ENCODE data around the gene USP3. TPM values are rescaled to one million over a fixed set of nuclear protein-coding genes. Genes with fewer than 3 reads are reported as not detected.
A peak's percentile ranks its signal among the peaks of the same experiment; 100 is the strongest.

Gene USP3
- total and polyA plus RNA-seq, 10 donors = 29.5 to 136 (median 95.0) TPM

DNA sequence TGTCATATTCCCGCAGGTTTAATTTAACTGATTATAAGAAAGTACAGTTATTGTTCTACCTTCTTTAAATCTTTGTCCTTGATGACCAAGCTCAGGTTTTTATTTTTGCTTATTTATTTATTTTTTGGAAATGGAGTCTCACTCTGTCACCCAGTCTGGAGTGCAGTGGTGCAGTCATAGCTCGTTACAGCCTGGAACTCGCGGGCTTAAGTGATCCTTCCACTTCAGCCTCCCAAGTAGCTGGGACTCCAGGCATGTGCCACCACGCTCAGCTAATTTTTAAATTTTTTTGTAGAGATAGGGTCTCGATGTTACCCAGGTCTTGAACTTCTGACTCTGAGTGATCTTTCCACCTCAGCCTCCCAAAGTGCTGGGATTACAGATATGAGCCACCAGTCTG is 8.9 kb downstream of the USP3 start:
- WGBS, 5 donors = 92 to 96% (median 95%) methylated on average over 6 of the region's 6 CpGs
- TF ChIP-seq, protein P1, sequence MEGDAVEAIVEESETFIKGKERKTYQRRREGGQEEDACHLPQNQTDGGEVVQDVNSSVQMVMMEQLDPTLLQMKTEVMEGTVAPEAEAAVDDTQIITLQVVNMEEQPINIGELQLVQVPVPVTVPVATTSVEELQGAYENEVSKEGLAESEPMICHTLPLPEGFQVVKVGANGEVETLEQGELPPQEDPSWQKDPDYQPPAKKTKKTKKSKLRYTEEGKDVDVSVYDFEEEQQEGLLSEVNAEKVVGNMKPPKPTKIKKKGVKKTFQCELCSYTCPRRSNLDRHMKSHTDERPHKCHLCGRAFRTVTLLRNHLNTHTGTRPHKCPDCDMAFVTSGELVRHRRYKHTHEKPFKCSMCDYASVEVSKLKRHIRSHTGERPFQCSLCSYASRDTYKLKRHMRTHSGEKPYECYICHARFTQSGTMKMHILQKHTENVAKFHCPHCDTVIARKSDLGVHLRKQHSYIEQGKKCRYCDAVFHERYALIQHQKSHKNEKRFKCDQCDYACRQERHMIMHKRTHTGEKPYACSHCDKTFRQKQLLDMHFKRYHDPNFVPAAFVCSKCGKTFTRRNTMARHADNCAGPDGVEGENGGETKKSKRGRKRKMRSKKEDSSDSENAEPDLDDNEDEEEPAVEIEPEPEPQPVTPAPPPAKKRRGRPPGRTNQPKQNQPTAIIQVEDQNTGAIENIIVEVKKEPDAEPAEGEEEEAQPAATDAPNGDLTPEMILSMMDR (IDR thresholded peaks at IDR 0.05 in 8 of 11, conservative IDR thresholded peaks at IDR 0.05 in 3 of 11) = no peak
- TF ChIP-seq POLR2AphosphoS5 (IDR thresholded peaks at IDR 0.05) (no peak), POLR2A (IDR thresholded peaks at IDR 0.05) (no peak)
- Histone ChIP-seq H3K27me3 (replicated peaks in 1 of 7) (no peaks in the 10 kb centered on the region), H3K9me3 (no peaks in the 10 kb centered on the region), H3K27ac (peak overlapping the region in 1 of 8 donors; percentile 47), H3K36me3 (no peaks in the 10 kb centered on the region), H3K4me1 (peaks cover 76 to 100% (median 99%) of the 10 kb centered on the region in 6 donors), H3K4me3 (no peak overlapping the region)
- intact Hi-C loops (cut with DNase I; ENCODE audit: low total_unique reads) = no loop called here
- DNase-seq = no peak

DNA sequence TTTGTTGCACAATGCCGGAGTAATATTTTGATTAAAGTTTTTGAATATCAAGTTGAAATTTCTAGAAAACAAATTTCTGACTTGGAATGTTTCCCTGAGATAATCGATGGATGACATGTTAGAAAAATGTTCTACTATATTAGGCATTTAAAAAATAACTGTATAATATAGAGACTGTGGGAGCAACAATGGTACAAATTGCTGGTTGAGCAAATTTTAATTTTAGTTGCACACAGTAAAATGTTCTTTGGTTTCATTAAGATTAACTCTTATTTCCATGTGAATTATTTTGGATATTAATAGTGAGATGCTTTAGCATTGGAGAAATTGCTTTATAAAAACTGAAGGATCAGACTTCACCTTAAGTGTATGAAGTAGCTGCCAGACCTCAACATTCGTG is 9.3 kb downstream of the USP3 start:
- intact Hi-C loops (cut with DNase I; ENCODE audit: low total_unique reads) = no loop called here
- no peak overlapping the region for H3K4me3 ChIP-seq
- H3K4me1 ChIP-seq = peaks cover 73 to 100% (median 99%) of the 10 kb centered on the region in 6 donors
- H3K36me3 ChIP-seq = no peaks in the 10 kb centered on the region
- WGBS, 5 donors = 89 to 92% (median 90%) methylated on average over 3 of the region's 3 CpGs
- H3K27ac ChIP-seq = peak overlapping the region in 1 of 8 donors; percentile 63
- no peak for TF ChIP-seq POLR2AphosphoS5 (IDR thresholded peaks at IDR 0.05)
- TF ChIP-seq, protein P1 (IDR thresholded peaks at IDR 0.05 in 8 of 11, conservative IDR thresholded peaks at IDR 0.05 in 3 of 11) = no peak
- no peak for TF ChIP-seq POLR2A (IDR thresholded peaks at IDR 0.05)
- no peaks in the 10 kb centered on the region for H3K27me3 ChIP-seq (replicated peaks in 1 of 7)
- H3K9me3 ChIP-seq = no peaks in the 10 kb centered on the region
- DNase-seq = no peak

DNA sequence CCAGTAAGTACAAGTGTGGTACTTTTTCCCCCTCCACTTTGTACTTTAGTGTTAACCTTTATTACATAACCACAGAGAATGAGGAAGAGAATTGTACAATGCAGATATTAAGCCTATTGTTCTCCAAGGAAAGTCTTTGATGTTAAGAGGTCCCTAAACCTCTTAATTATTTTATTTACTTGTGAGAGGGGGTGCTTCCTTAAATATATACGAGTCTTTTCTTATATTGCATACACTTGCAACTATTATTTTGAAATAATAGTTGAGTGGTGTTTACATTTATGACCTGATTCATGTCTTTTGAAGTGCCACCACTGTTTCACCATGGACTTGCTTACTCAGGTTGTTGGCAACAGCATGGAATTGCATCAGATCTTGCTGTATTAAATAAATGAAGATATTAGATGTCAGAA is 10.1 kb downstream of the USP3 start:
- Histone ChIP-seq H3K4me3 (no peak overlapping the region), H3K4me1 (peaks cover 70 to 100% (median 99%) of the 10 kb centered on the region in 6 donors), H3K9me3 (no peaks in the 10 kb centered on the region), H3K27me3 (replicated peaks in 1 of 7) (no peaks in the 10 kb centered on the region), H3K27ac (peak overlapping the region in 6 of 8 donors; percentile 19 to 63 (median 38)), H3K36me3 (no peaks in the 10 kb centered on the region)
- intact Hi-C loops (cut with DNase I; ENCODE audit: low total_unique reads) = no loop called here
- no peak for DNase-seq
- WGBS, 5 donors = 4 to 29% (median 20%) methylated on average over 1 of the region's 1 CpG
- TF ChIP-seq POLR2A (IDR thresholded peaks at IDR 0.05) (no peak), POLR2AphosphoS5 (IDR thresholded peaks at IDR 0.05) (no peak)
- TF ChIP-seq, protein P1 (IDR thresholded peaks at IDR 0.05 in 8 of 11, conservative IDR thresholded peaks at IDR 0.05 in 3 of 11) = no peak

DNA sequence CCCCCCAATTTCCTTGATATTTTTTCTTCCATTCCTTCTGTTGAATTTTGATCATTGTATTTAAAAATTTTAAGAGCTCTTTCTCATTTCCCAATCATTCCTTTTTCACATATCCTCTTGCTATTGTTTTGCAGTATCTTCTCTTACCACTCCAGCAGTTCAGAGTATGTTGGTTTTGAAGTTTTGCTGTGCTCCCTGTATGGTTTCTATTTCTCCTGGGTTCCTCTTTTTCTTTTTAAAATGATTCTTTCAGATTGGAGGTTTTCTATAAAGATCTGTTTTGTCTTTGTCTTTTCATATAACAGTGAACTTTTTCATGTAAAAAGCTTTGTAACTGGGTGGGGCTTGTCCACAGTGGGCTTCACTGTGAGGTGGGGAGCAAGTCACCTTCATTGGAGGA is 12.8 kb downstream of the USP3 start:
- DNase-seq = no peak
- Histone ChIP-seq H3K4me1 (peaks cover 81 to 100% (median 97%) of the 10 kb centered on the region in 6 donors), H3K27ac (peak overlapping the region in 5 of 8 donors; percentile 15 to 68 (median 47)), H3K36me3 (no peaks in the 10 kb centered on the region), H3K27me3 (replicated peaks in 1 of 7) (no peaks in the 10 kb centered on the region), H3K4me3 (peak overlapping the region in 1 of 8 donors; percentile 31), H3K9me3 (no peaks in the 10 kb centered on the region)
- TF ChIP-seq POLR2A (IDR thresholded peaks at IDR 0.05) (no peak), POLR2AphosphoS5 (IDR thresholded peaks at IDR 0.05) (no peak)
- TF ChIP-seq, protein P1 (IDR thresholded peaks at IDR 0.05 in 8 of 11, conservative IDR thresholded peaks at IDR 0.05 in 3 of 11) = no peak
- intact Hi-C loops (cut with DNase I; ENCODE audit: low total_unique reads) = no loop called here
